ENCODE results near the gene UNC93A.

- TF ChIP-seq POLR2AphosphoS5 (IDR thresholded peaks at IDR 0.05; ENCODE audit: low read depth, low read length): no peak
- no peak for TF ChIP-seq POLR2A (IDR thresholded peaks at IDR 0.05; ENCODE audit: low read depth, low read length)
Measured at GRCh38 chr6:167266830-167267555, 24.1 kb upstream of the UNC93A start.

All from GM12891 (cell line).